ENCODE data around the gene OARD1.

Gene OARD1

DNA sequence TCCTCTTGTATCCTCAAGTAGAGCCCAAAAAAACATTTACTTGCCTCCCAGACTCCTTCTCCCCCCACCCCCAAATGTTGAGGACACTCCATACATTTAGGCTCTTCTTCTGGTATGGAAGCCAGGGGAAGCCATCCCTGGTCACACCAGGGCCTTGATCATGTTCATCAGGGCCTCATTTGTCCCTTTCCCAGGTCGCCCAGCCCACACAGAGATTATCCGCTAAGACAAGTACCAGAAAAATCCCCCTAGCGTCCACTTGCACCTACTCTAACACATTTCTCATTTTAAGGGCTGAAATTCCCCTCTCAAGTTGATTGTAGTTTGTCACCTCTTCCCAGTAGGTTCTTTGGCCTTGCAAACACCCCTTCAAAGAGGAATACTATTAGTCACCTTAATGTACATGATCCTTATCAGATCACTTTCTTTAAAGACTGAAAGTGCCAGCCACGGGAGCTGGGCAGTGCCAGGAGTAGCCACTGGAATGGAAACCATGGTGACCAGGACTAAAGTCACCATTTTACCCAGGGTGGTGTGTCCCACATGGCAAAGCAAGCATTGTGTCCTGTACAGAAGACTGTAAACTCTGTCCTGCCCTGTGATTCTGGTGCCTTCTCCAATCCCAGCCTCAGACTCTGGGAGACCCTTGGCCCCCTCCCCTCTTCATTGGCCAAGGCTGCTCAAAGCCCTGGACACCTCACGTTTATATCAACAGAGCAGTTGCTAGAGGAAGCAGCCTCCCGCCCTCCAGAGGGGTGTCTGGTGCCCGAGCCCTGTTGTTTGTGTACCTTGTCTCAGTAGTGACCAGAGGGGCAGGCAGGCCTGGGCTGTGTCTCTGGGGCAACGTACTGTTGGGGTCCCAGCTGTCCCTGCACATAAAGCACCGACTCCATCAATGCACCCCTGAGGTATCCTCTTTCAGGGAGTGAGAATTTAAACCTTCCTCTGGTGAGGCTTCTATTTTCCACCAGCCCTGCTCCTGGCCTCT lies 24.1 kb downstream of the OARD1 start:
- no peak for DNase-seq

DNA sequence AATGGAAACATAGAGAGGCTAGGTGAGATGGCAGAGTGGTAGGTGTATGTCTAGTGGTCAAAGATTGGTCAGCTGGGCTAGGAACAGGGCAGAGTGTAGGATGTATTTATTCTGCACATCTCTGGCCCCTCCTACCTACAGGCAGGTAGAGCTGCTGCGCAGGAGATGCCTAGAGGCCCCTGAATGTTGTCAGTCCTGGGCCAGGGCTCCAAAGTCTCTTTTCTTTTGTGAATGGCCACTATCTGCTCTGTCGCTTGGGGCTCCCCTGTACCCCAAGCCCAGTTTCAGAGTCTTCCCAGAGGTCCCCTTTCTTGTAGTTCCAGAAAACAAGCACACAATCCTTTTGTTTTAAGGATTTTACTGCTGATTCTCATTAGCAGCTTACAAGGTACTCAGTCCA lies 24.9 kb downstream of the OARD1 start:
- no peak for DNase-seq

DNA sequence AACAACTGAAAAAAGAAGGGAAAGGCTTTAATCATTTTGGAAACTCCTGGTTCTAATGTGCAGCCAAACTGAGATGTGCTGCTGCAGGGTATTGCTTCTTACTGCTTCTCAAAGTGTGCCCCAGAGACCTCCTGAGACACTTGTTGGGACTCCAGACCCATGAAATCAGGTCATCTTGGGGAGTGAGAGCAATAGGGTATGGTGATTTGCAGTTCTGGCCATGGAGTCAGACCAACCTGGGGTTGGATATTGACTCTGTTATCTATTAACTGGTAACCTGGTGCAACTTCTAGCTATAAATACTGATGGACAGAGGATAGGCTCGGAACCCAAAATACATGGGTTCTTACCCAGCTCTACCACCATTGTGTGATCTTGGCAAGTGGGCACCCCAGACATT lies 26.1 kb downstream of the OARD1 start:
- DNase-seq: no peak

- no peak for DNase-seq
Measured at GRCh38 chr6:41045664-41046063, 26.5 kb downstream of the OARD1 start.

GRCh38 chr6:41043151-41043550 lies 29.0 kb downstream of the OARD1 start:
- DNase-seq: no peak

GRCh38 chr6:41042226-41043055 lies 29.7 kb downstream of the OARD1 start, which contains the start of gene TSPO2:
Gene TSPO2 (plus strand): TSS chr6:41042467. CDS start chr6:41042986, 519 bp downstream.
- no peak for DNase-seq

GRCh38 chr6:41040940-41041536 lies 31.1 kb downstream of the OARD1 start:
- no peak for DNase-seq

DNA sequence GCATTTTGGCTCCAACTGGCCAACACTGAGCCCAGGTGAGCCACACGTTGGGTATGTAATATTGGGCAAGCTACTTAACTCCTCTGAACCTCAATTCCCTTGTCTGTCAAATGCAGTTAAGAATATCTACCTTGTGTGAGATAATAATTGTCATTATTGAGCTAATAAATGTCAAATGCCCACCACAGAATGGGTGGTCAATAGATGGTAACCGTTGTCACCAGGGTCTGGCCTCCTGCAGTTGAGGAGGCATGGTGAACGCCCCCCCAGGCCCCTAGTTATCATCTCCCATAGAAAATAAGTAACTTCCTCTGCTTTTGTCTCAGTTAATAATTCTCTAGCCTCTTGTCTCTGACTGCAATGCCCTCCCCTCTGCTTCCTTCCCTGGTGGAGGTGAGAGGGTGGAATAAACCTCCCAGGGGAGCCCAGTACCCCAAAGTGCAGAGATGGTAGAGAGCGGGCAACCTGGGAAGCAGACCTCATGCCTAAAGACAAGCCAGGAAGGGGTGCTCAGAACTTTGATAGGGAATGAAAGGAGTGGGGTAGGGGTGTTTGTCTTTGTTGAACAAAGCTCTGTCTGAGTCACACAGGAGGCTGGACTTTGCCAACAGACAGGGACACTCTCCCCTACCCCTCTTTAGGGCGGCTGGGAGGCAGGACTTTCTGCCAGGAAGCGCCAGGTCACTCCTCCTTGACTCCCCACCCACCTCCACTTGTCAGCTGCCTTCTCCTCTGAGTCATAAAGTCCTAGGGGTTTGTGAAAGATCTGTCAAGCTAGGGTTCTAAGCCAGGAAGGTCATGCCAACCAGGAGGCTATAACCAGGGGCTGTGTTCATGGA lies 31.8 kb downstream of the OARD1 start:
- no peak for DNase-seq

GRCh38 chr6:41039060-41039998 lies 32.8 kb downstream of the OARD1 start, which contains the start of gene UNC5CL:
Gene UNC5CL (minus strand): TSS chr6:41039221. CDS start chr6:41035074, 4,147 bp downstream.
- no peak for DNase-seq

DNA sequence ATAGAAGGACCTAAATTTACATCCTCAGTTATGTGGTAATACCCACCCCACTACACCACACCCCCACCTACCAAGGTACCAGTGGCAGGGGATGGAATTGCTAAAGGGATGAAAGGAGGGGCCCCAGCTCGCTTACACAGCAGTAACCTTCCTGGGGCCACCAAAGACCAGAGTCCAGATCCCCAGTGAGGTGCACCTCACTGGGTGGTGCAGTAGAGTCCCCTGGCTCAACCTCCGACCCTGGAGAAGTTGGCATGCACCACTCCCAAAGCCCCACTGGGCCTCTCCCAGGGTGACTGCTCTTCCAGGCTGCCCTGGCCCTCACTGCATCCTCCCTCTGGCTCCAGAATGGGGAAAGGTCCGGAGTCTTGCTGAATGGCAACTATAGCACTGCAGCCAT lies 34.0 kb downstream of the OARD1 start:
- no peak for DNase-seq

DNA sequence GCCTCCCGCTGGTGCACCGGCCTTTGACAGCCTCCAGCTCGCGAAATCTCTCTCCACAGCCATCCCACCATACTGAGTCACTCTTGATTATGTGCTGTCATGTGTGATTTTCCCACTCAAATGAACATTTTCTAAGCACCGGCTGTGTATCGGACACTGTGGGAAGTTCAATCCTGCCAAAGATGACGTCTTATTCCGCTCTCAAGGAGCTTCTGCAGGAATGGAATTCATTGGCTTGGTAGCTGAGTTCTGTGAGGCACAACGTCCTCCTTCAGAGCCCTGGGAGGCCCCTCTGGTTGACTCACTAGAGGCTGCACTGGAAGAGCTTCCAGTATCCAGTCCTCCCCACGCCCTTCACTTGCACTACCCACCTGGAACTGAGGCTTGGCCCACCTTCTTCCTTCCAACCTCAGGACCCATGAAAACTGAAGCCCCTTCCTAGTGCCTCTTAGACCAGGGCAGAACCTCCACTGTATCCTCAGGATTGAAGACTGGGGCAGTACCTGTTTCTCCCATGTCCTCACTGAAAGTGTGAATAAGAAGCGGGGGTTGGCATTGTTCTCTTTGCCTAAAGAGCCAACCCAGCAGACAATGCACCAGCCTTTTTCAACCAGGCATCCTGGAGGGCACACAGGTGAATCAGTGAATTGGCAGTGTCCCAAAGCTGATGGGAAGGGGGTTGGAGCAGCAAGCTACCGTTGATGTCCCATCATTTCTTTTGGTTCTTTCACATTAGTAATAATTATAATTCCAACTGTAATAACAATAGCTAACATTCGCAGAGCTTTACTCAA lies 34.9 kb downstream of the OARD1 start:
- DNase-seq: no peak

DNA sequence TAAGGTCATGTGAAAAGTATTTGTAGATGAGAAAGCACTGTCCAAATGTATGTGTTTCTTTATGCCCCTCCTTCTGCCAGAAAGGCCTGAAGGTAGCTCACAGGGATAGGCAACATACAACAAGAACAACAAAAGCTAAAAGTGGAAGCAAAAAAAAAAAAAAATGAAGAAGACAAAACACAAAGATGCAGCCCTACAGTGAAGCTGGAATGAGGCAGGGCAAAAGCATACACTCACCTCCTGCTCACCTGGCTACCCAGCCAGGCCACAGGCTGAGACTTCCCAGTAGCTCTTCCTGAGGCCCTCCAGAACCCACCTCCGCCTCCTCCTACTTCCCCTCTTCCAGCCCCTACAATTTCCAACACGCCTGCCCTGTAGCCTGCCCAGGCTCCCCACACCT lies 35.6 kb downstream of the OARD1 start:
- DNase-seq: no peak

DNA sequence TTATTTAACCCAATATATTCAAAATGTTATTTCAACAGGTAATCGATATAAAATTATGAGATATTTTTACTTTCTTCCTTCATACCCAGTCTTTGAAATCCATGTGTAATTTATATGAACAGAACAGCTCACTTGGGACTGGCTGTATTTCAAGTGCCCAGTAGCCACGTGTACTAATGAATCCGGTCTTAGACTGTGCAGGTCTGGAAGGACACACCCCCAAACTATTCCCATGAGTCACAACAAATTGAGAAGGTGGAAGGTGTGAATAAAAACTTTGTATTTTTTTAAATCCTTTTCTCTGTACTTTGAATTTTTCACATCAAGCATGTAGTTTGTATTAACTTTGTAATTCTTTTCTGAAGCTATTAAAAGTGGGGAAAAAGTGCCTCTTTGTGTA lies 36.0 kb downstream of the OARD1 start:
- DNase-seq: no peak

DNA sequence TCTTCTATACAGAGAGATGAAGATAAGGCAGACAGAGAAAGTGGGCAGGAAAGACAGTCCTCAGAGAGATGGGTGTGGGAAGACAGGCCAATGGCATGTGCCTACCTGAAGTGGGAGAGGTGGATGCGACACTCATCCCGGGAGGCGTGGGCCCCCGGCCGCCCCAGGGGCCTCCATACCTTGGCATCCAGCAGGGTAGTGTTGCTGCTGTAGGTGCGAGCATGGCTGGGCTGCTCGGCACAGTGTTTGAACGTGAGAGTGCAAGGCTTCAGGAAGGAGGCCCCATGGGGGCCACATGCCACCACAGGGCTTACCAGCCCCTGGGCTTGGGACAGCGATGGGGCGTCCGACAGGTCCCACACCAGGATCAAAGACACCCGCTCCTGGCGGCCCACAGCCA lies 38.4 kb downstream of the OARD1 start:
- no peak for DNase-seq

- no peak for DNase-seq
Measured at GRCh38 chr6:41032830-41033229, 39.3 kb downstream of the OARD1 start.

DNA sequence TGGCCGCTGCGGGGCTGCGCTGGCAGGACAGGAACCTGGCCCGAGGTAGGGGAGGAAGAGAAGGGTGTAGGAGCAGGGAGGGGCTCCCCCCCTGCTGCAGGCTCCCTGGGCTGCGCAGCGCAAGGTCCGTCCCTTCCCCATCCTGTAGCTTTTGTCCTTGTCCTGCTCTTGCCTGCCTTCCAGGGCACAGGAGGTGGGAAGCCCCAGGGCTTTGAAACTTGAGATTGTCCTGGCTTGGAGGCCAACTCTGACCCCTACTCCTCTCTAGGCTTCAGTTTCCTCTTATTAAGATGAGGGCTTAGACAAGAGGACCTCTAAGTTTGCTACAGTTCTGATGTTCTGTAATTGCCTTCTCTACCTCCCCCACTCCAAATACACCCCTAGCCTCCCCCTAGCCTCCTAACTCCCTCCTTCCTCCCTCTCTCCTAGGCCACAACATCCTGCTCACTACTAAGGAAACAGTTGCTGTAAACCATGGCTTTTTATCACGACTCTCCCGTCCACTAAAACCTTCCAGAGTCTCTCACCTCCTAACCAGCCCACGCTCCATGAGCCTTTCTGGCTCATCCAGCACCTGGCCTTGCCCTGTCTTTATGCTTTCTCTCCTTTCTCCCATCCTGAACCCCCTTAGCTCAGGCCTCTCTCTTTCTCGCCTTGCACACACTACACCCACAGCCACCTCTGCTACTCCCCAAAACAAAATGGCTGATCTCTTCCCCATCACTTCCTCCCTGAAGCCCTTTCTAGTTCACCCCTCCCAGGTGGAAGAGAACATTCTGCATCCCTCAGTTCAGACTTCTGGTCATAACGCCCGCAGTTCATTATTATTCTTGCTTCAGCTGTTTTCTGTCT lies 43.4 kb downstream of the OARD1 start:
- DNase-seq: no peak

- peak; percentile 63 for DNase-seq
Measured at GRCh38 chr6:41027799-41028560, 44.2 kb downstream of the OARD1 start.

GRCh38 chr6:41027241-41027640 lies 44.9 kb downstream of the OARD1 start:
- no peak for DNase-seq
